SK-N-SH treated with all-trans-retinoic acid at 6 μM for 48 hours (cell line): Measurements from ENCODE around the gene PTPRD.

Source experiments
- ATAC-seq: fragments of 200-7000 bp; cut with Tn5 transposase; 3 replicates; pipeline ENCODE4 v1.9.1; 2020; ENCODE audit warnings: mild to moderate bottlenecking, moderate library complexity
- ARNTL ChIP-seq: fragments of 450-650 bp; formaldehyde crosslinking; IDR thresholded peaks from 2 replicates; pipeline ENCODE4 v1.5.0; 2020; ENCODE audit warnings: low read depth, mild to moderate bottlenecking, moderate library complexity, borderline replicate concordance
- BACH2 ChIP-seq: fragments of 250-450 bp; sonication (Bioruptor Pico); IDR thresholded peaks from 2 replicates; pipeline ENCODE4 v1.9.0; 2021; ENCODE audit warnings: mild to moderate bottlenecking, borderline replicate concordance
- CSDC2 ChIP-seq: fragments of 250-450 bp; sonication (Bioruptor Pico); IDR thresholded peaks from 2 replicates; pipeline ENCODE4 v1.5.0; 2020; ENCODE audit warnings: mild to moderate bottlenecking, moderate library complexity
- ESRRG ChIP-seq: fragments of 250-450 bp; sonication (Bioruptor Pico); IDR thresholded peaks from 2 replicates; pipeline ENCODE4 v1.6.1; 2021; ENCODE audit warnings: mild to moderate bottlenecking
- GLIS3 ChIP-seq: fragments of 250-450 bp; sonication (Bioruptor Pico); IDR thresholded peaks from 2 replicates; pipeline ENCODE4 v1.5.0; 2020; ENCODE audit warnings: mild to moderate bottlenecking, moderate library complexity
- ISL1 ChIP-seq: fragments of 250-450 bp; sonication (Bioruptor Pico); IDR thresholded peaks from 2 replicates; pipeline ENCODE4 v2.1.2; 2022; ENCODE audit warnings: mild to moderate bottlenecking, moderate library complexity
- OSR1 ChIP-seq: fragments of 250-450 bp; sonication (Bioruptor Pico); IDR thresholded peaks from 2 replicates; pipeline ENCODE4 v1.8.0; 2022; ENCODE audit warnings: moderate library complexity, mild to moderate bottlenecking, inconsistent platforms
- PPARA ChIP-seq: fragments of 250-450 bp; sonication (Bioruptor Pico); IDR thresholded peaks from 2 replicates; pipeline ENCODE4 v1.5.0; 2020; ENCODE audit warnings: mild to moderate bottlenecking, borderline replicate concordance
- RARB ChIP-seq: fragments of 250-450 bp; sonication (Bioruptor Pico); IDR thresholded peaks from 2 replicates; pipeline ENCODE4 v1.8.0; 2021; ENCODE audit warnings: mild to moderate bottlenecking, moderate library complexity
- SNAI2 ChIP-seq: fragments of 250-450 bp; sonication (Bioruptor Pico); IDR thresholded peaks from 2 replicates; pipeline ENCODE4 v1.5.0; 2020; ENCODE audit warnings: mild to moderate bottlenecking, moderate library complexity
- TCF4 ChIP-seq: fragments of 250-450 bp; sonication (Bioruptor Pico); IDR thresholded peaks from 2 replicates; pipeline ENCODE4 v1.8.0; 2021; ENCODE audit warnings: mild to moderate bottlenecking, moderate library complexity, borderline replicate concordance
- ZC3H10 ChIP-seq: fragments of 250-450 bp; sonication (Bioruptor Pico); IDR thresholded peaks from 2 replicates; pipeline ENCODE4 v1.5.1; 2021; ENCODE audit warnings: mild to moderate bottlenecking, moderate library complexity
- ZFP3 ChIP-seq: fragments of 250-450 bp; sonication (Bioruptor Pico); IDR thresholded peaks from 2 replicates; pipeline ENCODE4 v1.5.0; 2020; ENCODE audit warnings: mild to moderate bottlenecking, moderate library complexity
- ZFP30 ChIP-seq: fragments of 450-650 bp; formaldehyde crosslinking; IDR thresholded peaks from 2 replicates; pipeline ENCODE4 v1.5.0; 2022; ENCODE audit warnings: mild to moderate bottlenecking, moderate library complexity
- ZNF565 ChIP-seq: fragments of 450-650 bp; formaldehyde crosslinking; conservative IDR thresholded peaks from 2 replicates; pipeline ENCODE4 v1.5.0; 2020; ENCODE audit warnings: low read depth, mild to moderate bottlenecking, moderate library complexity
- ZNF8 ChIP-seq: fragments of 450-650 bp; formaldehyde crosslinking; IDR thresholded peaks from 2 replicates; pipeline ENCODE4 v1.5.0; 2020; ENCODE audit warnings: mild to moderate bottlenecking, moderate library complexity
- TF ChIP-seq, protein P1 (sequence below): fragments of 250-450 bp; sonication (Bioruptor Pico); IDR thresholded peaks from 2 replicates; pipeline ENCODE4 v1.8.0; 2020; ENCODE audit warnings: mild to moderate bottlenecking, moderate library complexity, borderline replicate concordance
- TF ChIP-seq, protein P2 (sequence below): fragments of 250-450 bp; sonication (Bioruptor Pico); IDR thresholded peaks from 2 replicates; pipeline ENCODE4 v1.5.0; 2020; ENCODE audit warnings: mild to moderate bottlenecking, moderate library complexity
- TF ChIP-seq, protein P3 (sequence below): fragments of 250-450 bp; sonication (Bioruptor Pico); IDR thresholded peaks from 2 replicates; pipeline ENCODE4 v1.8.0; 2021; ENCODE audit warnings: low read depth, mild to moderate bottlenecking, moderate library complexity, borderline replicate concordance
- TF ChIP-seq, protein P4 (sequence below): fragments of 250-450 bp; sonication (Bioruptor Pico); IDR thresholded peaks from 2 replicates; pipeline ENCODE4 v1.5.1; 2021; ENCODE audit warnings: mild to moderate bottlenecking, moderate library complexity
- TF ChIP-seq, protein P5 (sequence below): fragments of 250-450 bp; sonication (Bioruptor Pico); IDR thresholded peaks from 2 replicates; pipeline ENCODE4 v1.5.1; 2020; ENCODE audit warnings: low read depth, mild to moderate bottlenecking, moderate library complexity

Gene PTPRD

GRCh38 chr9:8815219-8815618 lies 1797.6 kb downstream of the PTPRD start:
- TF ChIP-seq CSDC2 (CRISPR knock-in tag) = no peak
- no peak for TF ChIP-seq SNAI2 (CRISPR knock-in tag)
- TF ChIP-seq, protein P1, sequence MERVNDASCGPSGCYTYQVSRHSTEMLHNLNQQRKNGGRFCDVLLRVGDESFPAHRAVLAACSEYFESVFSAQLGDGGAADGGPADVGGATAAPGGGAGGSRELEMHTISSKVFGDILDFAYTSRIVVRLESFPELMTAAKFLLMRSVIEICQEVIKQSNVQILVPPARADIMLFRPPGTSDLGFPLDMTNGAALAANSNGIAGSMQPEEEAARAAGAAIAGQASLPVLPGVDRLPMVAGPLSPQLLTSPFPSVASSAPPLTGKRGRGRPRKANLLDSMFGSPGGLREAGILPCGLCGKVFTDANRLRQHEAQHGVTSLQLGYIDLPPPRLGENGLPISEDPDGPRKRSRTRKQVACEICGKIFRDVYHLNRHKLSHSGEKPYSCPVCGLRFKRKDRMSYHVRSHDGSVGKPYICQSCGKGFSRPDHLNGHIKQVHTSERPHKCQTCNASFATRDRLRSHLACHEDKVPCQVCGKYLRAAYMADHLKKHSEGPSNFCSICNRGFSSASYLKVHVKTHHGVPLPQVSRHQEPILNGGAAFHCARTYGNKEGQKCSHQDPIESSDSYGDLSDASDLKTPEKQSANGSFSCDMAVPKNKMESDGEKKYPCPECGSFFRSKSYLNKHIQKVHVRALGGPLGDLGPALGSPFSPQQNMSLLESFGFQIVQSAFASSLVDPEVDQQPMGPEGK = no peak
- no peak for TF ChIP-seq ZC3H10
- no peak for TF ChIP-seq ESRRG (CRISPR knock-in tag)
- TF ChIP-seq ARNTL (CRISPR knock-in tag) = no peak
- TF ChIP-seq ZFP3 (CRISPR knock-in tag) = no peak
- no peak for TF ChIP-seq ISL1 (CRISPR knock-in tag)
- TF ChIP-seq RARB (CRISPR knock-in tag) = no peak
- TF ChIP-seq OSR1 = no peak
- TF ChIP-seq BACH2 = no peak
- no peak for TF ChIP-seq ZNF565 (CRISPR knock-in tag)
- ATAC-seq = no peak

GRCh38 chr9:8812888-8813287 lies 1799.9 kb downstream of the PTPRD start:
- TF ChIP-seq ZC3H10 (no peak), ZNF8 (CRISPR knock-in tag) (no peak), RARB (CRISPR knock-in tag) (no peak), ZFP3 (CRISPR knock-in tag) (no peak), PPARA (no peak), OSR1 (no peak), ZNF565 (CRISPR knock-in tag) (no peak), ESRRG (CRISPR knock-in tag) (no peak), GLIS3 (CRISPR knock-in tag) (no peak)
- TF ChIP-seq, protein P2, sequence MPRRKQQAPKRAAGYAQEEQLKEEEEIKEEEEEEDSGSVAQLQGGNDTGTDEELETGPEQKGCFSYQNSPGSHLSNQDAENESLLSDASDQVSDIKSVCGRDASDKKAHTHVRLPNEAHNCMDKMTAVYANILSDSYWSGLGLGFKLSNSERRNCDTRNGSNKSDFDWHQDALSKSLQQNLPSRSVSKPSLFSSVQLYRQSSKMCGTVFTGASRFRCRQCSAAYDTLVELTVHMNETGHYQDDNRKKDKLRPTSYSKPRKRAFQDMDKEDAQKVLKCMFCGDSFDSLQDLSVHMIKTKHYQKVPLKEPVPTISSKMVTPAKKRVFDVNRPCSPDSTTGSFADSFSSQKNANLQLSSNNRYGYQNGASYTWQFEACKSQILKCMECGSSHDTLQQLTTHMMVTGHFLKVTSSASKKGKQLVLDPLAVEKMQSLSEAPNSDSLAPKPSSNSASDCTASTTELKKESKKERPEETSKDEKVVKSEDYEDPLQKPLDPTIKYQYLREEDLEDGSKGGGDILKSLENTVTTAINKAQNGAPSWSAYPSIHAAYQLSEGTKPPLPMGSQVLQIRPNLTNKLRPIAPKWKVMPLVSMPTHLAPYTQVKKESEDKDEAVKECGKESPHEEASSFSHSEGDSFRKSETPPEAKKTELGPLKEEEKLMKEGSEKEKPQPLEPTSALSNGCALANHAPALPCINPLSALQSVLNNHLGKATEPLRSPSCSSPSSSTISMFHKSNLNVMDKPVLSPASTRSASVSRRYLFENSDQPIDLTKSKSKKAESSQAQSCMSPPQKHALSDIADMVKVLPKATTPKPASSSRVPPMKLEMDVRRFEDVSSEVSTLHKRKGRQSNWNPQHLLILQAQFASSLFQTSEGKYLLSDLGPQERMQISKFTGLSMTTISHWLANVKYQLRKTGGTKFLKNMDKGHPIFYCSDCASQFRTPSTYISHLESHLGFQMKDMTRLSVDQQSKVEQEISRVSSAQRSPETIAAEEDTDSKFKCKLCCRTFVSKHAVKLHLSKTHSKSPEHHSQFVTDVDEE (CRISPR knock-in tag) = no peak
- TF ChIP-seq, protein P3, sequence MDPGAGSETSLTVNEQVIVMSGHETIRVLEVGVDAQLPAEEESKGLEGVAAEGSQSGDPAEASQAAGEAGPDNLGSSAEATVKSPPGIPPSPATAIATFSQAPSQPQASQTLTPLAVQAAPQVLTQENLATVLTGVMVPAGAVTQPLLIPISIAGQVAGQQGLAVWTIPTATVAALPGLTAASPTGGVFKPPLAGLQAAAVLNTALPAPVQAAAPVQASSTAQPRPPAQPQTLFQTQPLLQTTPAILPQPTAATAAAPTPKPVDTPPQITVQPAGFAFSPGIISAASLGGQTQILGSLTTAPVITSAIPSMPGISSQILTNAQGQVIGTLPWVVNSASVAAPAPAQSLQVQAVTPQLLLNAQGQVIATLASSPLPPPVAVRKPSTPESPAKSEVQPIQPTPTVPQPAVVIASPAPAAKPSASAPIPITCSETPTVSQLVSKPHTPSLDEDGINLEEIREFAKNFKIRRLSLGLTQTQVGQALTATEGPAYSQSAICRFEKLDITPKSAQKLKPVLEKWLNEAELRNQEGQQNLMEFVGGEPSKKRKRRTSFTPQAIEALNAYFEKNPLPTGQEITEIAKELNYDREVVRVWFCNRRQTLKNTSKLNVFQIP = no peak
- TF ChIP-seq, protein P1 = no peak
- TF ChIP-seq, protein P4, sequence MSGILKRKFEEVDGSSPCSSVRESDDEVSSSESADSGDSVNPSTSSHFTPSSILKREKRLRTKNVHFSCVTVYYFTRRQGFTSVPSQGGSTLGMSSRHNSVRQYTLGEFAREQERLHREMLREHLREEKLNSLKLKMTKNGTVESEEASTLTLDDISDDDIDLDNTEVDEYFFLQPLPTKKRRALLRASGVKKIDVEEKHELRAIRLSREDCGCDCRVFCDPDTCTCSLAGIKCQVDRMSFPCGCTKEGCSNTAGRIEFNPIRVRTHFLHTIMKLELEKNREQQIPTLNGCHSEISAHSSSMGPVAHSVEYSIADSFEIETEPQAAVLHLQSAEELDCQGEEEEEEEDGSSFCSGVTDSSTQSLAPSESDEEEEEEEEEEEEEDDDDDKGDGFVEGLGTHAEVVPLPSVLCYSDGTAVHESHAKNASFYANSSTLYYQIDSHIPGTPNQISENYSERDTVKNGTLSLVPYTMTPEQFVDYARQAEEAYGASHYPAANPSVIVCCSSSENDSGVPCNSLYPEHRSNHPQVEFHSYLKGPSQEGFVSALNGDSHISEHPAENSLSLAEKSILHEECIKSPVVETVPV = no peak
- TF ChIP-seq, protein P5, sequence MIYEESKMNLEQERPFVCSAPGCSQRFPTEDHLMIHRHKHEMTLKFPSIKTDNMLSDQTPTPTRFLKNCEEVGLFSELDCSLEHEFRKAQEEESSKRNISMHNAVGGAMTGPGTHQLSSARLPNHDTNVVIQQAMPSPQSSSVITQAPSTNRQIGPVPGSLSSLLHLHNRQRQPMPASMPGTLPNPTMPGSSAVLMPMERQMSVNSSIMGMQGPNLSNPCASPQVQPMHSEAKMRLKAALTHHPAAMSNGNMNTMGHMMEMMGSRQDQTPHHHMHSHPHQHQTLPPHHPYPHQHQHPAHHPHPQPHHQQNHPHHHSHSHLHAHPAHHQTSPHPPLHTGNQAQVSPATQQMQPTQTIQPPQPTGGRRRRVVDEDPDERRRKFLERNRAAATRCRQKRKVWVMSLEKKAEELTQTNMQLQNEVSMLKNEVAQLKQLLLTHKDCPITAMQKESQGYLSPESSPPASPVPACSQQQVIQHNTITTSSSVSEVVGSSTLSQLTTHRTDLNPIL (CRISPR knock-in tag) = no peak
- no peak for ATAC-seq

DNA sequence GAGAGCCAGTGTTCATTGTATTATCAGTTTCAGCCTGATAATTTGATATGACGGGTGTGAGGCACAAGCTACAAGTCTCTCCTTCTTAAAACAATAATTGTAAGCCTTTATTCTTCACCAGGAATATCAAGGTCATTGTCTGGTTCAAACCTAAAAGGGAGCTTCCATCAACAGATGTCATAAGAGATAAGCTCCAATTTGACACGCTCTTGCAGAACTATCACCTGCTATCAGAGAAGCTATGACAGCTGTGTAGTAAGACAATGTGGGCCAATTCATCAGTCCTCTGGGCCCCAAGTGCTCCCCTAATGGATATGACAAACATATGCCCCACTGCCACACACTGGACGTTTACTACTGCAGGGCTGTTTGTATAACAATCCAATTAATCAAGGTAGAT lies 1803.1 kb downstream of the PTPRD start:
- ATAC-seq = no peak
- TF ChIP-seq ZFP3 (CRISPR knock-in tag) (no peak), TCF4 (CRISPR knock-in tag) (no peak), ARNTL (CRISPR knock-in tag) (no peak), SNAI2 (CRISPR knock-in tag) (no peak), ZFP30 (no peak), ZNF565 (CRISPR knock-in tag) (no peak), ZC3H10 (no peak), PPARA (no peak), BACH2 (no peak), RARB (CRISPR knock-in tag) (no peak), CSDC2 (CRISPR knock-in tag) (no peak), ZNF8 (CRISPR knock-in tag) (no peak)
- TF ChIP-seq, protein P2 (CRISPR knock-in tag) = no peak
- TF ChIP-seq, protein P3 = no peak
